ENCODE measurements around the gene CDC42BPB.

The CDC42BPB gene

DNA sequence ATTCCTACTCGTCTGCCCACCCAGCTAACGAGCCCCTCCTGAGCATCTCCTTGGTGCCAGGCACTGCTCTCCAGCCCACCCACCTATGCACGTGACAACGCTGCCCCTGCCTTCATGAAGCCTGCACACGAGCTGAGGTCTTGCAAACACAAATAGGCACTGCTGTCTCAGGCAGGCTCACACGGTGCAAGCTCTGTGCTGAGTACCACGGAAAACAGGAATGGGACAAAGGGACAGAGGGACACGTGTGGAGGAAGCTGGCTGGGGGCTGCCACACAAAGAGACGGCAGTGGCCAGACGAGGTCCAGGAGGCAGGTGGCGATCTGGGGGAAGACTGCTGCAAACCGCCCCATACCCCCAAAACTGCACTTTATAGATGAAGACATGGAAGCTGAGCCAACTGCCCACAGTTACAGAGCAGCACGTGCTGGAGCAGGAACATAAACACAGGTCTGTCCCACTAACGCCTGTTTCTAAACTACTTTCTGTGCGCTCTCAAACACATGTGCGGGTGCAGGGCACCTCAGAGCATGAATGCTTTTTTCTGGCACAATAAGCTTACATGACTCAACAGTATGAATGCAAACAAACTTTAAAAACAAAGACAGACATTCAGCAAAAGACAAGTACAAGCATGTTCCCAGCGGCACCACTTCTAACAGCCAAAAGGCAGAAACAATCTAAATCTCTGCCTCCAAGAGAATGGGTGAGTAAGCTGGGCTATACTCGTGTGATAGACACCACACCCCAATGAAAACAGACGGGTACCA is 70.4 kb downstream of the CDC42BPB start:
- DNase-seq, result peak in 4 of 14 donors; percentile 21 to 58 (median 30)

DNA sequence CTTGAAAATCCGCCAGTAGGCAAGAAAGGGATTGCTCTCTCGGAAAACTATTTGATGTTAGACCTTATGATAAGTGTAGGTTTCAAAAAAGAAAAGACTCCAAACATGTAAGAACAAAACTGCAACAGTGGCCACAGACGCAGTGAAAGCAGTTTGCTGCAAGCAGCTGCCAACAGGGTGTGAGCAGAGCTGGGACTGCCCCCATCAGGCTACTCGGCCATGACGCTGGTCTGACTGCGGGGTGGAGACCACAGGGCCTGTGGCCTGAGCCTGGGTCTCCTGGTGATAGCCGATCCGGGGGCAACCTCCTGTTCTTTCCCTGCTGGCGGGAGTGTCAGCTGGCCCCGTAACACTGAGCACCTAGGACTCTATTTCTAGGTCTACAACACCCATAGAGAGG is 71.7 kb downstream of the CDC42BPB start:
- DNase-seq, result peak in 6 of 14 donors; percentile 14 to 33 (median 26)

GRCh38 chr14:102984336-102985102 is 72.8 kb downstream of the CDC42BPB start:
- DNase-seq, result no peak

DNA sequence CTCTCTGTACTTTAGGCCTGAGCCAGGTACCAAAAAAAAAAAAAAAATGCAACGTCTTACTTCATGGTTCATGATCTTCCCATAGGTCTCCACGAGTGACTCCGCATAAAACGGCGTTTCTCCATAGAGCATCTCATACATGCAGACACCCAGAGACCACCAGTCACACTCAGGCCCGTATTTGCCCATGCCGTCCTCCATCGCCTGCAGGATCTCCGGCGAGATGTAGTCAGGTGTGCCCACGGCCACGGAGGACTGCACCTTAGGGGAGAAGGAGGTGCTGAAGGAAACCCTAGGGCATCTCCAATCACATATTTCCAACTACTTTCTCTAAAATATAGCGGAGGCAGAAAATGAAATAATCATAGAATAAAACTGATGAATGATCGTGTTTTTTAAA is 73.9 kb downstream of the CDC42BPB start:
- DNase-seq, result no peak

GRCh38 chr14:102982852-102983470 is 74.4 kb downstream of the CDC42BPB start:
- peak in 1 of 14 donors; percentile 7 for DNase-seq

GRCh38 chr14:102980409-102980810 is 76.9 kb downstream of the CDC42BPB start:
- no peak for DNase-seq

GRCh38 chr14:102979406-102979805 is 77.9 kb downstream of the CDC42BPB start:
- no peak for DNase-seq

GRCh38 chr14:102977475-102977874 is 79.9 kb downstream of the CDC42BPB start:
- peak in 3 of 14 donors; percentile 11 to 21 (median 13) for DNase-seq

- no peak for DNase-seq
Observed at GRCh38 chr14:102975662-102976061, 81.7 kb downstream of the CDC42BPB start.

- DNase-seq, result peak in 1 of 14 donors; percentile 25
Observed at GRCh38 chr14:102973706-102974285, 83.6 kb downstream of the CDC42BPB start.

DNA sequence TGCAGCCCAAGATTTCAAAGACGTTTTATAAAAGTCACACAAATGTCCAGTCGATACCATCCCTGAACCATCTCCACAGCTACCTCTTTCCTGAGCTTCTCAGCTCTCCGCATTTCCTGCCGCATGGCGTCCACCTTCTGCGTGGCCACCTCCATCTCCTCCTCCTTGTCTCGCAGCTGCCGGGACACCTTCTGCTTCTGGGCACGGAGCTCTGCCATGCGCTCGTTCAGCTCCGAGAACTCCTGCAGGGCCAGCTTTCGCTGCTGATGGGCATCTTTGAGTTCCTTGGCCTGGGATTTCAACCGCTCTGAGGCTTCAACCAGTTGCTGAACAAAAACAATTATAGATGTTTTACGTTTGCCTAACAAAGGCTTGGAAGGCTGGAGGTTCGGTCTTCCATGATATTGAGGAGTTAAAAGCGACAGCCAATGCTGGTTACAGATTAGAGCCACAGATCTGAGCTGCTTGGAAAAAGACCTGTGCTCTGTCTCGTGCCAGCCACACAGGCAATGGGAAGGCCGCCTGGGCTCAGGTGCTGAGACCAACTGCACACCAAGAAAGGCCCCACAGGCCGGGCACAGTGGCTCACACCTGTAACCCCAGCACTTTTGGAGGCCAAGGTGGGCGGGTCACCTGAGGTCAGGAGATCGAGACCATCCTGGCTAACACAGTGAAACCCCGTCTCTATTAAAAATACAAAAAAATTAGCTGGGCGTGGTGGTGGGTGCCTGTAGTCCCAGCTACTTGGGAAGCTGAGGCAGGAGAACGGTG is 85.3 kb downstream of the CDC42BPB start:
- DNase-seq, result peak in 1 of 14 donors; percentile 59

DNA sequence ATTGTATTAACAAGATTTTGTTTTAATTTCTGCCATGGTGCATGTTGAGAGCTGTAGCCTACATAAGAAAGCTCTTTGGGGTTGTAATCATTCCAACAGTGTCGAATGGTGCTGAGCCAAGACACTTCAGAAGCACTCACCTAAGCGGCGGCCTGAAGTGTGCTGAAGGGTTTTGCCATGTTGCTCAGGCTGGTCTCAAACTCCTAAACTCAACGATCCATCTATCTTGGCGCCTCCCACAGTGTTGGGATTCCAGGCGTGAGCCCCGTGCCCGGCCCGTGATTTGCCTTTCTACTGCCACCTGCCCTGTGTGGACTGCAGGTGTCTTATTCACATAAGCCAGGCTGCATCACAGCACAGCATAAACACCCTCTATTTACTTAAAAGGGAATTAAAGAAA is 86.0 kb downstream of the CDC42BPB start:
- no peak for DNase-seq

DNA sequence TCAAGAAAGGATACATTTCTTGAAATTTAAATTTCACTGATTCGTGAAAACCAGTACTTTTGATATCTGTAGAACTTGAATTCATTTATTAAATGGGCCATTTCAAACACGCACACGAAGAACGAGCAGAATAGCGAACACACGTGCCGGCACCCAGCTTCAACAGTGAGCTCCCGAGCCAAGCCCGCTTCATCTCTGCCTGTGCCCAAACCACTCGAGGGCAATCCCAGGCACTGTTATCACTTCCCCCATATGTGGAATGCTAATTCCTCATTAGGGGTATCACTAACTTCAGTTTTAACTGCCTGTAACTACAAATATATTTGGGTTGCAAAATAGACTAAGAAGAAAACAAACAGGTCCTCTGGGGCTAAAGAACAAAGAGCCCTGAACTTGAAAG is 86.9 kb downstream of the CDC42BPB start:
- DNase-seq, result no peak

- no peak for DNase-seq
Observed at GRCh38 chr14:102969901-102970300, 87.4 kb downstream of the CDC42BPB start.

GRCh38 chr14:102969060-102969791 is 88.1 kb downstream of the CDC42BPB start:
- DNase-seq, result peak in 3 of 14 donors; percentile 20 to 48 (median 35)

DNA sequence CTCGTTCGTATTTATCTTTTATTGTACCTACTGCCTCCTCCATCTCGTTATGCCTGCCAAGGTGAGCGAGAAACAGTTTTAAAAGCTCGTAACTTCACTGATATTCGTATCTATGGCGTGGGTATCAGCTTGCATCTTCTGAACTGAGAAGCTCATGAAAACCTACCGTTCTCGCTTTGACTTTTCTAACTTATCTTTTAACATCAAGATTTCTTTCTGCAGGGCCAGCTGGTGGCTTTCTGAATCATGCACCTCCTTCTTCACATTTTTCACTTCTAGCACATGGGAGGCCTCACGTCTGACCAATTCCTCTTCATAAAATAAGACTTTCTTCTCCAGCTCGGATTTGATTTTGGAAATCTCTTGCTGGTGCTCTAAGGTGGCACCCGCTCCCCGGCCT is 89.0 kb downstream of the CDC42BPB start:
- no peak for DNase-seq

GRCh38 chr14:102967506-102967795 is 89.9 kb downstream of the CDC42BPB start:
- no peak for DNase-seq

- no peak for DNase-seq
Observed at GRCh38 chr14:102966681-102967505, 90.5 kb downstream of the CDC42BPB start.

DNA sequence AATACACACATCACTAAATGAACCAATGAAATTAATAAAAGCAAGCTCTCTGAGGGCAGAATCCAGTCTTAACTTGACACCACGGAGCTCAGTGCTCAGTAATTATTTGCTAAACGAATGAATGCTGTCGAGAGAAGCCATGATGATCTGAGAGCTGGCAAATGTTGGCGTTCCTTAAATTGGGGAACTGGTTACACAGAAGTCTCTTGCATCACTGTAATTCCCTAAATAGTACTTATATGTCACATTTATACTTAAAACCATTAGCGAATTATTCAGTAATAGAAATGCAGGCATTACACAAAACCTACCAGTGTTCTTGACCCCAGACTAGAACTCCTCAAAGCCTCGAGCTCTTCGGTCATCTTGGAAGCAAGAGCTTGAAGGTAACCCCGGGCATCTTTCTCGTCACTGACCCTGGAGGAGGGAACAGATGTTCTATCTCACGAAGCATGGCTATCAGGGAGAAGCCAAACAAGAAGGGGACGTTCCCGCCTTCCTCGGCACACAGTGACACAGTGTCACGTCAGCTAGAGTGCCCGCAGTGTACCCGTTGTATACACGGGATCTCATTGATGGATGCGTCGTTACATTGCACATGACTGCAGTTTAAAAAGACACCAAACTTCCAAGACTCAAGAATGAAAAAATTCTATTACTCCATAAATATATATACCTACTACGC is 91.2 kb downstream of the CDC42BPB start:
- no peak for DNase-seq

GRCh38 chr14:102965282-102965681 is 92.1 kb downstream of the CDC42BPB start:
- no peak for DNase-seq

Data from C1 segment of cervical spinal cord (tissue), 14 donors.